Smooth muscle cell (in vitro differentiated cells): ENCODE measurements around the gene KDM1A. TPM values are rescaled to one million over a fixed set of nuclear protein-coding genes. Genes with fewer than 3 reads are reported as not detected.

ENCODE experiments used
- DNase-seq: peaks from one replicate; lab custom pipeline; 2025; ENCODE audit not compliant: unreplicated experiment; lab: John Stamatoyannopoulos, UW
- H2AFZ ChIP-seq: fragments of 200-600 bp; sonication (generic); 2 replicates; pipeline ENCODE4 v1.6.0; 2016; ENCODE audit warnings: antibody characterized with exemption, low read depth, mild to moderate bottlenecking
- H3F3A ChIP-seq: fragments of 200-600 bp; sonication (generic); 2 replicates; pipeline ENCODE4 v1.6.0; 2017; ENCODE audit warnings: antibody characterized with exemption, low read depth
- H3K27ac ChIP-seq: fragments of 200-600 bp; sonication (generic); 2 replicates; pipeline ENCODE4 v1.5.1; 2016; ENCODE audit warnings: low read depth, mild to moderate bottlenecking
- H3K27me3 ChIP-seq: fragments of 200-600 bp; sonication (generic); 2 replicates; pipeline ENCODE4 v1.6.1; 2016; ENCODE audit warnings: low read depth, mild to moderate bottlenecking
- H3K36me3 ChIP-seq: fragments of 200-600 bp; sonication (generic); 2 replicates; pipeline ENCODE4 v1.5.1; 2016; ENCODE audit warnings: low read depth
- H3K4me1 ChIP-seq: fragments of 200-600 bp; sonication (generic); 2 replicates; pipeline ENCODE4 v1.5.1; 2016; ENCODE audit warnings: low read depth
- H3K4me2 ChIP-seq: fragments of 200-600 bp; sonication (generic); 2 replicates; pipeline ENCODE4 v1.6.0; 2016; ENCODE audit warnings: mild to moderate bottlenecking
- H3K4me3 ChIP-seq: fragments of 200-600 bp; sonication (generic); 2 replicates; pipeline ENCODE4 v1.5.1; 2016; ENCODE audit warnings: mild to moderate bottlenecking
- H3K79me2 ChIP-seq: fragments of 200-600 bp; sonication (generic); 2 replicates; pipeline ENCODE4 v1.6.0; 2016; ENCODE audit warnings: low read depth, mild to moderate bottlenecking
- H3K9ac ChIP-seq: fragments of 200-600 bp; sonication (generic); 2 replicates; pipeline ENCODE4 v1.6.0; 2016; ENCODE audit warnings: low read depth
- H3K9me3 ChIP-seq: fragments of 200-600 bp; sonication (generic); replicated peaks from 2 replicates; pipeline ENCODE4 v1.5.1; 2016; ENCODE audit warnings: low read depth
- H4K20me1 ChIP-seq: fragments of 200-600 bp; sonication (generic); 2 replicates; pipeline ENCODE4 v1.6.0; 2016; ENCODE audit warnings: low read depth
- WGBS: methylation state at CpG from one replicate; pipeline ENCODE4 v1.1.7; 2016; ENCODE audit warnings: low lambda C conversion rate; 5-methylcytosine and 5-hydroxymethylcytosine counted together
- polyA plus RNA-seq: library from polyadenylated mRNA; unstranded; fragments of >200 nt; fragmentation: Nextera tagmentation; extraction: Ambion mirVana; gene quantifications from 2 replicates; pipeline ENCODE4 v1.2.1, GENCODE V29; 2016
- total RNA-seq: library from RNA; depleted of rRNA; stranded (reverse); fragments of >200 nt; gene quantifications from 2 replicates; pipeline ENCODE4 v1.2.3, GENCODE V29; 2014
- TF ChIP-seq, protein P1 (sequence below): fragments of 200-600 bp; sonication (generic); IDR thresholded peaks from 2 replicates; pipeline ENCODE4 v1.5.1; 2017; ENCODE audit warnings: borderline replicate concordance, mild to moderate bottlenecking, antibody characterized with exemption; ENCODE audit not compliant: insufficient read depth, poor library complexity, severe bottlenecking

KDM1A gene
- total and polyA plus RNA-seq, 2 experiments from 2014 or later: 93.0 to 103 TPM

DNA sequence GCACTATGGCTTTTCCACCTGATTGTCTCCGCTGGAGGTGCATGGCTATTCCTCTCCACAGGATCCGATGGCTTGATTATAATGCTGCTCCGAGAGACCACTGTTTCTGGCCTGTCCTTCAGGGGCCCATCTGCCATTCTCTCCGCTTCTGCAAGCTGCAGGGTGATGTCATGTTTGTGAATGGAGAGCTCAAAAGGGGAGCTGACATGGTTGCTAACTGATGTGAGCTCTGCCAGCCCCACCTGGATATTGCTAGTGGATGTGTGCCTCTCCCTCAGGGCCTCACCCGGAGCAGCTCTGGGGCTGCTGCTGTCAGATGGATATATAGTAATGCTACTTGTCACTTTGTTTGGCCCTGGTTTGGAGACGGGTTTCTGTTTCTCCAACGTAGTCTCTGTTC lies 72.3 kb downstream of the KDM1A start:
- Histone ChIP-seq H3K9ac (no peak overlapping the region), H2AFZ (no peak overlapping the region), H3K27me3 (no peaks in the 10 kb centered on the region), H3K9me3 (no peaks in the 10 kb centered on the region), H3K27ac (no peak overlapping the region), H3K4me3 (no peak overlapping the region), H3K79me2 (peaks cover 16% of the 10 kb centered on the region), H4K20me1 (peaks cover 92% of the 10 kb centered on the region), H3K4me1 (no peaks in the 10 kb centered on the region), H3K36me3 (peaks cover 21% of the 10 kb centered on the region), H3K4me2 (no peak overlapping the region), H3F3A (peaks cover 5% of the 10 kb centered on the region)
- 95% methylated on average over 7 of the region's 7 CpGs for WGBS
- TF ChIP-seq, protein P1, sequence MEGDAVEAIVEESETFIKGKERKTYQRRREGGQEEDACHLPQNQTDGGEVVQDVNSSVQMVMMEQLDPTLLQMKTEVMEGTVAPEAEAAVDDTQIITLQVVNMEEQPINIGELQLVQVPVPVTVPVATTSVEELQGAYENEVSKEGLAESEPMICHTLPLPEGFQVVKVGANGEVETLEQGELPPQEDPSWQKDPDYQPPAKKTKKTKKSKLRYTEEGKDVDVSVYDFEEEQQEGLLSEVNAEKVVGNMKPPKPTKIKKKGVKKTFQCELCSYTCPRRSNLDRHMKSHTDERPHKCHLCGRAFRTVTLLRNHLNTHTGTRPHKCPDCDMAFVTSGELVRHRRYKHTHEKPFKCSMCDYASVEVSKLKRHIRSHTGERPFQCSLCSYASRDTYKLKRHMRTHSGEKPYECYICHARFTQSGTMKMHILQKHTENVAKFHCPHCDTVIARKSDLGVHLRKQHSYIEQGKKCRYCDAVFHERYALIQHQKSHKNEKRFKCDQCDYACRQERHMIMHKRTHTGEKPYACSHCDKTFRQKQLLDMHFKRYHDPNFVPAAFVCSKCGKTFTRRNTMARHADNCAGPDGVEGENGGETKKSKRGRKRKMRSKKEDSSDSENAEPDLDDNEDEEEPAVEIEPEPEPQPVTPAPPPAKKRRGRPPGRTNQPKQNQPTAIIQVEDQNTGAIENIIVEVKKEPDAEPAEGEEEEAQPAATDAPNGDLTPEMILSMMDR: no peak
- DNase-seq: no peak

DNA sequence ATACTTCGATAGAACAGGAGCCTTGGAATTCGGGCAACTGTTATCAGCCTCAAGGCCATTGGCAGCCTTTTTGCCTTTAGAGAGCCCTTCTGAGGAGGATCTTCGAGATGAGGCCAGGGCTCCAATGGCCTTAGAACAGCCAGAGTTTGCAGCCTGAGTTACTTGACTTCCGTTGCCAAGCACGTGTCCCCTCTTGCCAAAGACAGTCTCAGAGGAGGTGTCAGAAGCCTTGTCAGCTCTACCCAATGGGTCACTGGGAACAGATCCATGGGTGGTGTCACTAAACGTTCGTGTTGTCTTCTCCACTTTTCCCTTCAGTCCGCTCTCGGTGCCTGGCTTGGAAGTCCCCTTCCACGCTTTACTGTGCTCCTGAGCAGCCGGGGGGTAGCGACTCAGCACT lies 73.2 kb downstream of the KDM1A start:
- H3K9ac ChIP-seq: no peak overlapping the region
- no peak for DNase-seq
- 88% methylated on average over 12 of the region's 12 CpGs for WGBS
- H3K27me3 ChIP-seq: no peaks in the 10 kb centered on the region
- H3F3A ChIP-seq: no peaks in the 10 kb centered on the region
- no peak overlapping the region for H2AFZ ChIP-seq
- peaks cover 24% of the 10 kb centered on the region for H3K79me2 ChIP-seq
- H3K27ac ChIP-seq: no peak overlapping the region
- H3K4me2 ChIP-seq: no peak overlapping the region
- TF ChIP-seq, protein P1: no peak
- H3K9me3 ChIP-seq: no peaks in the 10 kb centered on the region
- no peaks in the 10 kb centered on the region for H3K4me1 ChIP-seq
- peaks cover 92% of the 10 kb centered on the region for H4K20me1 ChIP-seq
- H3K4me3 ChIP-seq: no peak overlapping the region
- peaks cover 15% of the 10 kb centered on the region for H3K36me3 ChIP-seq

DNA sequence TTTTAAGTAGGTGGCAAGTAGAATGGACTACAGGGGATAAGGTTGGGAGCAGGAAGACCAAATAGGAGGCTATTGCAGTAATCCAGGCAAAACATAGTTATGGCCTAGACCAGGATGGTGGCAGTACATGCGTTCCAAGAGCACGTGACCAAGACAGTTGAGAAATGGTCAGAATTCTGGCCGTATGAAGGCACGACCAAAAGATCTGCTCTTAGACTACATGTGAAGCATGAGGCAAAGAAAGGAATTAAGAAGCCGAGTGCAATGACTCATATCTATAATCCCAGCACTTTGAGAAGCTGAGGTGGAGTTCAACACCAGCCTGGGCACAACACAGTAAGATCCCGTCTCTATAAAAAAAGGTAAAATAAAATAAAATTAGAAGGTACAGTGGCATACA lies 78.0 kb downstream of the KDM1A start:
- H3K4me1 ChIP-seq: peaks cover 34% of the 10 kb centered on the region
- no peak overlapping the region for H2AFZ ChIP-seq
- no peaks in the 10 kb centered on the region for H3K9me3 ChIP-seq
- no peak overlapping the region for H3K4me2 ChIP-seq
- H3K27me3 ChIP-seq: no peaks in the 10 kb centered on the region
- H4K20me1 ChIP-seq: peaks cover 93% of the 10 kb centered on the region
- H3F3A ChIP-seq: peaks cover 28% of the 10 kb centered on the region
- no peak overlapping the region for H3K9ac ChIP-seq
- no peak overlapping the region for H3K4me3 ChIP-seq
- WGBS: 57% methylated on average over 6 of the region's 6 CpGs
- H3K79me2 ChIP-seq: peaks cover 30% of the 10 kb centered on the region
- peak overlapping the region; percentile 28 for H3K27ac ChIP-seq
- peaks cover 12% of the 10 kb centered on the region for H3K36me3 ChIP-seq
- no peak for DNase-seq
- TF ChIP-seq, protein P1: no peak

DNA sequence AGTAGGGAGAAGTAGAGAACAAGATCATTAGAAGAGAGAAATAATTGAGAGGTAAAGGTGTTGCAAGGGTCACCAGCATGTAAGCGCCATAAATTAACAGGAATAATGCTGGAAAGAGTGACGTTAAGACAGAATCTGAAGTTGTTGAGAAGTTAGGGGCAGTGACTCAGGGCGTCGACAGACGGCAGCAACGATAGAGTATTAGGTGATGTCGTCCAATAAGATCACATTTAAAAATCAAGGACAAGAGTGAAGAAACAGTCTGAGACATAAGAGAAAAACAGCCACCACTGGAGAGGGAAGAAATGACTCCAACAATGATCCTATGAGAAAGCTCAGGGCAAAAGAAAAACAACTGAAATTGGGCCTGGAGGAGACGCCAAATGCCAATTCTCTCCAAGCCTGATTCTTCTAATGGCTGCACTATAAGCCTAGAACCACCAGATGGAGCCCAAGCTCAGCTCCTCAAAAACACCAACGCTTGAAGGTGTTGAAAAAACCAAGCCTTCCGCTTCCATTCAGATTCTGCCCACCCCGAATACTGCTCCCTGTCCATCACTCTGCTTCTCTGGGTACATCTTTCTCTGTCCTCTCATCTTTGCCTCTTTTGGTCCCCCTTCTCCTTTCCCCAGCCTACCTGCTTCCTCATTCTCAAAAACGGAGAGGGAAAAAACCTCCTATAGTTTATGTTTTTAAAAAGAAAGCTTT lies 79.3 kb downstream of the KDM1A start:
- Histone ChIP-seq H3F3A (peaks cover 33% of the 10 kb centered on the region), H3K36me3 (peaks cover 5% of the 10 kb centered on the region), H3K9me3 (no peaks in the 10 kb centered on the region), H4K20me1 (peaks cover 95% of the 10 kb centered on the region), H3K79me2 (peaks cover 30% of the 10 kb centered on the region), H3K27ac (peak overlapping the region; percentile 87), H2AFZ (no peak overlapping the region), H3K4me3 (no peak overlapping the region), H3K9ac (peak overlapping the region; percentile 75), H3K4me1 (peaks cover 43% of the 10 kb centered on the region), H3K27me3 (no peaks in the 10 kb centered on the region), H3K4me2 (peak overlapping the region; percentile 58)
- DNase-seq: no peak
- WGBS: 49% methylated on average over 12 of the region's 12 CpGs
- TF ChIP-seq, protein P1: peak; percentile 76
